Peyer's patch (tissue), 4 donors: ENCODE results near the gene CARM1. TPM values are rescaled to one million over a fixed set of nuclear protein-coding genes. Genes with fewer than 3 reads are reported as not detected.

Source experiments
- DNase-seq, 3 donors: peaks; one replicate each; pipeline ENCODE4 v3.0.0-alpha.2; 2017 to 2019
- H3K27ac ChIP-seq, 4 donors: fragments of 200-600 bp; sonication (generic); one replicate each; pipeline ENCODE4 v1.5.1; 2016 to 2019
- H3K27me3 ChIP-seq, 2 donors: fragments of 200-600 bp; sonication (generic); one replicate each; pipeline ENCODE4 v1.5.1; 2019
- H3K36me3 ChIP-seq, 3 donors: fragments of 200-600 bp; sonication (generic); one replicate each; pipeline ENCODE4 v1.5.1; 2016 to 2019
- H3K4me1 ChIP-seq, 4 donors: fragments of 200-600 bp; sonication (generic); one replicate each; pipeline ENCODE4 v1.5.1; 2016 to 2019
- H3K4me3 ChIP-seq, 4 donors: fragments of 200-600 bp; sonication (generic); 1 replicate in 3 of 4; 2 replicates in 1 of 4; pipeline ENCODE4 v1.5.1; 2016 to 2019; ENCODE audit warnings: mild to moderate bottlenecking in 1 of 4
- H3K9me3 ChIP-seq, 4 donors: fragments of 200-600 bp; sonication (generic); one replicate each; pipeline ENCODE4 v1.5.1; 2016 to 2019; ENCODE audit warnings: mild to moderate bottlenecking in 1 of 4
- CTCF ChIP-seq, 6 experiments: fragments of 450-650 bp in 4 of 6; fragments of 200-600 bp in 2 of 6; sonication (generic) in 1 of 6; IDR thresholded peaks; one replicate each; pipeline ENCODE4 v1.5.1; 2017 to 2019; ENCODE audit warnings: antibody characterized with exemption in 6 of 6, mild to moderate bottlenecking in 3 of 6, moderate library complexity in 1 of 6
- POLR2A ChIP-seq, 2 donors: fragments of 450-650 bp; IDR thresholded peaks; one replicate each; pipeline ENCODE4 v1.5.1; 2017; ENCODE audit warnings: antibody characterized with exemption in 2 of 2, mild to moderate bottlenecking in 2 of 2, moderate library complexity in 2 of 2
- total RNA-seq, 4 donors: library from RNA; depleted of rRNA; stranded (reverse); fragments of >200 nt; gene quantifications; one replicate each; pipeline ENCODE4 v1.1.0, GENCODE V29; 2016

CARM1 gene
- total RNA-seq, 4 donors from 2014 or later: 23.8 to 40.6 (median 29.7) TPM

GRCh38 chr19:10920781-10921180 lies 49.4 kb downstream of the CARM1 start:
- Histone ChIP-seq H3K4me1 (no peaks in the 10 kb centered on the region), H3K36me3 (peaks cover 0 to 81% (median 0%) of the 10 kb centered on the region in 3 donors), H3K27ac (no peak overlapping the region), H3K4me3 (no peak overlapping the region), H3K9me3 (no peaks in the 10 kb centered on the region), H3K27me3 (no peaks in the 10 kb centered on the region)
- DNase-seq: peak in 1 of 3 donors; percentile 49
- TF ChIP-seq CTCF (IDR thresholded peaks at IDR 0.05): no peak
- no peak for TF ChIP-seq POLR2A (IDR thresholded peaks at IDR 0.05)

GRCh38 chr19:10921199-10921909 lies 50.0 kb downstream of the CARM1 start:
- DNase-seq: no peak
- Histone ChIP-seq H3K9me3 (no peaks in the 10 kb centered on the region), H3K4me3 (no peak overlapping the region), H3K4me1 (no peaks in the 10 kb centered on the region), H3K27me3 (no peaks in the 10 kb centered on the region), H3K36me3 (peaks cover 0 to 76% (median 0%) of the 10 kb centered on the region in 3 donors), H3K27ac (no peak overlapping the region)
- no peak for TF ChIP-seq POLR2A (IDR thresholded peaks at IDR 0.05)
- TF ChIP-seq CTCF (IDR thresholded peaks at IDR 0.05): no peak

- no peak overlapping the region for H3K27ac ChIP-seq
- no peak for DNase-seq
- no peak overlapping the region for H3K4me3 ChIP-seq
- peaks cover 0 to 3% (median 0%) of the 10 kb centered on the region in 4 donors for H3K4me1 ChIP-seq
- H3K27me3 ChIP-seq: no peaks in the 10 kb centered on the region
- H3K9me3 ChIP-seq: no peaks in the 10 kb centered on the region
- no peak for TF ChIP-seq CTCF (IDR thresholded peaks at IDR 0.05)
- peaks cover 0 to 70% (median 0%) of the 10 kb centered on the region in 3 donors for H3K36me3 ChIP-seq
These were observed 50.7 kb downstream of the CARM1 start for GRCh38 chr19:10921910-10922637.

- Histone ChIP-seq H3K4me3 (no peak overlapping the region), H3K4me1 (peaks cover 0 to 9% (median under 1%) of the 10 kb centered on the region in 4 donors), H3K27me3 (no peaks in the 10 kb centered on the region), H3K9me3 (no peaks in the 10 kb centered on the region), H3K27ac (no peak overlapping the region), H3K36me3 (peaks cover 0 to 70% (median 0%) of the 10 kb centered on the region in 3 donors)
- DNase-seq: no peak
- no peak for TF ChIP-seq CTCF (IDR thresholded peaks at IDR 0.05)
These were observed 51.3 kb downstream of the CARM1 start for GRCh38 chr19:10922638-10923014.

GRCh38 chr19:10923260-10924112 lies 52.1 kb downstream of the CARM1 start:
- Histone ChIP-seq H3K36me3 (peaks cover 0 to 62% (median 0%) of the 10 kb centered on the region in 3 donors), H3K27me3 (no peaks in the 10 kb centered on the region), H3K9me3 (no peaks in the 10 kb centered on the region), H3K4me1 (peaks cover 0 to 12% (median 4%) of the 10 kb centered on the region in 4 donors), H3K27ac (no peak overlapping the region), H3K4me3 (no peak overlapping the region)
- DNase-seq: no peak
- TF ChIP-seq POLR2A (IDR thresholded peaks at IDR 0.05): no peak
- no peak for TF ChIP-seq CTCF (IDR thresholded peaks at IDR 0.05)
